GM08714 (cell line): ENCODE data around the gene GSTM3.
"Not testable (repeated sequence)": the region's sequence is repeated elsewhere in the genome, so short reads cannot be mapped to it uniquely, and the experiment has no call there.

Source experiments
- H3K4me3 ChIP-seq: fragments of 200-500 bp; sonication (Bioruptor generic); 2 replicates; pipeline ENCODE4 v1.5.1; 2014; ENCODE audit warnings: mild to moderate bottlenecking, low read length, inconsistent platforms
- ZNF274 ChIP-seq: IDR thresholded peaks from 2 replicates; pipeline ENCODE4 v1.6.1; 2012; ENCODE audit warnings: mild to moderate bottlenecking, low read depth, low read length

GSTM3 gene

GRCh38 chr1:109769330-109770078 lies 28.7 kb upstream of the GSTM3 start:
- no peak overlapping the region for H3K4me3 ChIP-seq
- TF ChIP-seq ZNF274: no peak

- H3K4me3 ChIP-seq: no peak overlapping the region
- TF ChIP-seq ZNF274: no peak
These were observed 28.0 kb upstream of the GSTM3 start for GRCh38 chr1:109768820-109769219.

- H3K4me3 ChIP-seq: no peak overlapping the region
- no peak for TF ChIP-seq ZNF274
These were observed 27.5 kb upstream of the GSTM3 start for GRCh38 chr1:109768335-109768650.

DNA sequence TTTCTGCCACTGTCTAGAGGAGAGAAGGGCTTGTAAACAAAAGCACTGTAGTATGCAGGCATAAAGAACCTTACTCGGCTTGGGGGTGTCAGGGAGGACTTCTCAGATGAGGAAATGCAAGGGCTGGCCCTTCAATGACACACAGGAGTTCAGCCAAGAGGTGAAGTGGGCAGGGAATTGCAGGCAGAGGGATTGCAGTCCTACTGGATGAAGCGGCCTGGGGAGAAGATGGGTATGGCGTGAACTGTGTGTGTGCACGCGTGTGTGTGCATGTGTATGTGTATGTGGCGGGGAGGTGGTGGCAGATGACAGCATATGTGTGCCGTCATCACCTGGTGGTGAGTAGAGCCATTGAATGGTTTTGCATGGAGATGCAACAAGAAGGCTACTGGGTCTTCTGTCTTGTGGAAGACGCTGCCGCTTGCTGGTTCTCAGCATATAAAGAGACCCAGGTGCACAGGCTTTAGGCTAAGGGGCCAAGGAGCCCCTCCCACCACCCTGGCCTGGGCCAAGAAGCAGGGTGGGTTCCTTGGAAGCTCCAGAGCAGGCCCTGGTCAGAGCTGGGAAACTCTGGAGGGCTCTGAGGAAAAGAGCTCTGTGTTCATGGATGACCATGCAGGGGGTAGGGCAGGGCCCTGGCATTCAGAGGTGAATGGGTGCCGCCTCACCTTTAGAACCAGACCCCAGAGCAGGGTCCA lies 26.9 kb upstream of the GSTM3 start:
- no peak overlapping the region for H3K4me3 ChIP-seq
- no peak for TF ChIP-seq ZNF274

GRCh38 chr1:109766991-109767636 lies 26.3 kb upstream of the GSTM3 start:
- H3K4me3 ChIP-seq: not testable (repeated sequence)

GRCh38 chr1:109765896-109766615 lies 25.2 kb upstream of the GSTM3 start:
- H3K4me3 ChIP-seq: no peak overlapping the region
- no peak for TF ChIP-seq ZNF274

- TF ChIP-seq ZNF274: no peak
These were observed 24.6 kb upstream of the GSTM3 start for GRCh38 chr1:109765483-109765815.

DNA sequence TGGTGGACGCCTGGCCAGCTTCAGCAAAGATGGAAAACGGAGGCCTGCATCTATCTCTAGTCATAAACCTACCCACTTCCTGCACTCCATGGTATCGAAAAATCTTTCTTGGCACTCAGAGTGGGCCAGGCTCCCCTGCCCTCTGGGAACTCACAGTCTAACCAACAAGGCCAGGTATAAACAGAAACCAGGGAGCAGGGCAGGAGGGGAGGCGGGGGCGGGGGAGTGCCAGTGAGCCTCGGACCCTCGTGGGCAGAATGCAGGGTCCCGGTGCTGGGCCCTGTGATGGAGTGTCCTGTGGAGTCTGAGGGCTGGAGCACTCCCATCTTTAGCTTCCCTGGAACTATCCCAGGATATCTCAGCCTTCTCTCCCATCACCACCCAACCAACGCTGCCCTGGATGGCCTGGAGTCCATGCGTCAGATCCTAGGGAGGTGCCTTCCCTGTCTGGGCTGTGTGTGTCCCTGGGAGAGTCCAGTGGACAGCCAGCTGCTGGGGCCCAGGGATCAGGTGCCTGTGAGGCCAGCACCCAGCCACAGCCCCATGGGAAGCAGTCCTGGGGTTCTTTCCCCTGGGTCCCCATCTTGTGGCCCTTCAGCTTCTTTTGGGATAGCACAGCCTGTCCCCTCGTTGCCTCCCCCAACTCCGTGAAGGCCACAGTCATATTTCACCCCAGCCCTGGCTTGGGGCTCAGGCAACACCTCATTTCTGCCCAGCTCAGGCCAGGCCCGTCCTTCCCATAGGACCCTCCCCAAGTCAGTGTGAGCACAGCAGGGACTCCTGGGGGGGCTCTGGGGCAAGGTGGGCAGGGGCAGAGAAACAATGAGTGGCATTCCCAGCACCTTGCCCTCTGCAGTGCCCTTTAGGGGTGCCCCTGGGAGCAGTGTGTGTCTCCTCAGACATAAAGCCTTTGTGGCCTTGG lies 24.0 kb upstream of the GSTM3 start:
- no peak for TF ChIP-seq ZNF274

More at GRCh38 chr1:109765483-109765815, 24.6 kb upstream of the GSTM3 start:
- no peak overlapping the region for H3K4me3 ChIP-seq

DNA sequence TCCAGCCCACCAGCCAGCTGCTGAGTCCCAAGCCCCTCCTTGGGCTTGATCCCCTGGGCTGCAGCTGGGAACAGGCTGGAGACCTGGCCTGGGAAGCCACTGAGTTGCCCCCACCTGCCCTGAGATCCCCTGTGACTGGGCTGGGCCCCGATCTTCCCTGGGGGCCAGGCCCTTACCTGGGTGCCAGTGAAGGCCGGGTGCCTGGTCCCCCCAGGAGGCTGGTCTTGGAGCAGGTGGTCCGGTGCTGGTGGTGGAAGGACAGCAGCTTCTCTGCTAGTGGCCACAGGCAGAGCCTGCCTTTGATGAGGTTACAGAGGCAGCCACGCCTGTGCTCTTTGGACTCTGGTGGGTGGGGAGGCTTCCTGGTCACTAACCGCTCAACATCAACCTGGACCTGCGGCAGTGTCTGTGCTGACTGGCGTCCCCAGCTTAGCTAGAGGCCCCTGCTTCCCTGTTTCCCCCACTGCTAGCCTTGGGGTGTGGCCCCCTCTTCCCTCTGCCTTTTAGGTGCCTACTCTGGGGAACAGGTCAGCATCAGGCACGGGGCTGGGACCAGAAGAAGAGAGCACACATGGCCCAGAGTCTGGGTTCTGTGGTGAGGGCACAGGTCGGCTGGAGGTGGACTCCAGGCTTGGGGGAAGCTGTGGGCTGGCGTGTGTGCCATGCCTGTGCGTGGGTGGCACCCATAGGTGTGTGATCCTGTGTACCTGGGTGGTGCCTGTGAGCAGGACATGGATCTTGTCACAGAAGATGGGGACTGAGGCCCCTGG lies 23.0 kb upstream of the GSTM3 start, which contains the start of gene EPS8L3:
Gene EPS8L3 (minus strand): TSS at position 278 of the 770 bp plus-strand sequence. CDS start 2,174 bp downstream, outside the sequence.
- no peak for TF ChIP-seq ZNF274
- no peak within 1 kb of the TSS for H3K4me3 ChIP-seq

More for the DNA sequence above, 24.0 kb upstream of the GSTM3 start:
- no peak overlapping the region for H3K4me3 ChIP-seq

GRCh38 chr1:109762821-109763645 lies 22.2 kb upstream of the GSTM3 start:
- H3K4me3 ChIP-seq: no peak overlapping the region
- no peak for TF ChIP-seq ZNF274

GRCh38 chr1:109762039-109762585 lies 21.3 kb upstream of the GSTM3 start:
- TF ChIP-seq ZNF274: no peak
- H3K4me3 ChIP-seq: no peak overlapping the region
